GM12892 (cell line): ENCODE measurements around the gene RAMAC.
A peak's percentile ranks its signal among the peaks of the same experiment; 100 is the strongest.
"Not testable (repeated sequence)": the region's sequence is repeated elsewhere in the genome, so short reads cannot be mapped to it uniquely, and the experiment has no call there.

Experiments
- DNase-seq: peaks from one replicate; pipeline ENCODE4 v3.0.0; 2011; ENCODE audit not compliant: insufficient read length
- FAIRE-seq: peaks from 2 replicates; lab custom pipeline; 2011; peaks lifted over from hg19 to GRCh38; lab: Jason Lieb, UNC
- POLR2A ChIP-seq: IDR thresholded peaks from 2 replicates; pipeline ENCODE4 v1.6.1; 2011; ENCODE audit warnings: low read depth, low read length, control low read depth
- POLR2AphosphoS5 ChIP-seq: IDR thresholded peaks from 2 replicates; pipeline ENCODE4 v1.6.1; 2011; ENCODE audit warnings: low read depth, low read length, control low read depth
- TAF1 ChIP-seq: IDR thresholded peaks from 2 replicates; pipeline ENCODE4 v1.6.1; 2011; ENCODE audit warnings: low read depth, mild to moderate bottlenecking, control low read depth, low read length, borderline replicate concordance

RAMAC gene

DNA sequence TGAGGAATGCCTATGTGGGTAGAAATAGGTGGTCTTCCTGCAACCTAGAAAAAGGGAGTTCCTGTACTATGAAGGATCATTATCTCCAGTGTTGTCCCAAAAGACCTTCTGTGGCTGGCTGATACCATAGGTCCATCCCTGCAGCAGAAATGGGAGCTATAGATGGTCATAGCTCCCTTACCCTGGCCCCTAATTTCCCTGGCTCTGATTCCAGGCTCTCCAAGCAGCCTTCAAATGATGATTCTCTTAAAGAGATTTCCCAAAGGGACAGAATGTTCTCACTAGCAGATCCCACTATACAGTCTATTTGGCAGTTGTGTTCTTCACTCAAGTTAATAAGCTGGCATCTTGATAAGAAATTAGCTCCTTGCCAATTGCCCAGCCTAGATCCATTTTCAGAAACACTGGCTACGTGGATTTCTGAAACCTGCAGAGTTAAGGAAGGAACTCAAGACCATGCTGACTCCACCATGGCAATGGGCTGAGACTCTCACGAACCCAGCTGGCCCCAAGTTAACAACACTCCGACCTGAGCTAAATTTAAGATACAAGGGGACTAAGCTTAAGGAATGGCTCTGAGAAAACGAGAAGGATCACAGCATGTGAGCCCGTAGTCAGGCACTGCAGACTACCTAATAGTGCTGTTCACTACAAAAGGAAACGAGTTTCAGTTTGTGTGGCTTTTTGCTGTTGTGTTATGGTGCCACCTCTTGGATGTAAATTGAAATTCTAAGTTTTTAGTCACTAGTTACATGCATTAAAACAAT is 14.1 kb downstream of the RAMAC start:
- DNase-seq (peak; percentile 27), FAIRE-seq (peak; percentile 60)
- TF ChIP-seq TAF1 (no peak), POLR2A (no peak), POLR2AphosphoS5 (no peak)

DNA sequence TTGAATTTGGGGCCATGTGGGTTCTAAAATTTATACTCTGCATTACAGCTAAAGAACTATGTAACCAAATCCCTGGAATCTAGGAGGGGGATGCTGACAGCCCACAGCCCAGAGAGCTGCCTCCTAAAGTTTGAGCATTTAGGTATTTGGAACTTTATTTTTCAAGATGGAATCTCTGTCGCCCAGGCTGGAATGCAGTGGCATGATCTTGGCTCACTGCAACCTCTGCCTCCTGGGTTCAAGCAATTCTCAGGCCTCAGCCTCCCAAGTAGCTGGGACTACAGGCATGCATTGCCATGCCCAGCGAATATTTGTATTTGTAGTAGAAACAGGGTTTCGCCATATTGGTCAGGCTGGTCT is 14.6 kb downstream of the RAMAC start:
- DNase-seq, FAIRE-seq: not testable (repeated sequence)

GRCh38 chr15:83010709-83011270 is 24.8 kb downstream of the RAMAC start:
- peak; percentile 65 for DNase-seq
- FAIRE-seq, result peak; percentile 83
- no peak for TF ChIP-seq POLR2A
- TF ChIP-seq TAF1, result no peak
- no peak for TF ChIP-seq POLR2AphosphoS5

- peak; percentile 85 for TF ChIP-seq POLR2AphosphoS5
- TF ChIP-seq POLR2A, result peak; percentile 90
- peak; percentile 69; the same call in 1 of the 2 replicates for TF ChIP-seq TAF1
- FAIRE-seq, result peak; percentile 92
- peak; percentile 85 for DNase-seq
These were observed 25.5 kb downstream of the RAMAC start, which contains the start of gene C15orf40 for GRCh38 chr15:83011271-83012075. Gene C15orf40, minus strand, starts transcription at chr15:83011639. Its CDS starts 32 bp downstream, at chr15:83011607.

GRCh38 chr15:83012076-83012426 is 26.0 kb downstream of the RAMAC start:
- FAIRE-seq (no peak), DNase-seq (no peak)
- TF ChIP-seq TAF1 (no peak), POLR2AphosphoS5 (no peak), POLR2A (no peak)

DNA sequence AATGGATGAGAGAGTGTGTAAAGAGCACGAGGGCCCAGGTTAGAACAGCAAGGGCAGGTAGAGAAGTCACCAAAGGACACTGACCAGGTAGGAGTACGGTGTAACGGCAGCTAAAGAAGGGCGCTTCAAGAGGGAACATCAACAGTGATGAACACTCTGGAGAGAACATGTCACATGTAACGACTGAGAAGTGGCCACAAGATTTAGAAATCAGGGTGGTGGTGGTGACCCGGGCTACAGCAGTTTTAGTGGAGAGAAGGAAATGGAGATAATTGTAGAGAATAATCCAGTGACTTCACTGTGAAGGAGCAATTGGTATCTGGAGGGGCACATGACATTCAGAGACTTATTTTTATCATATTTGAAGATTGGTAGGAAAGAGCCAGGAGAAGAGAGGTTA is 26.6 kb downstream of the RAMAC start:
- TF ChIP-seq POLR2AphosphoS5, result no peak
- TF ChIP-seq POLR2A, result no peak
- no peak for TF ChIP-seq TAF1
- DNase-seq, result no peak

DNA sequence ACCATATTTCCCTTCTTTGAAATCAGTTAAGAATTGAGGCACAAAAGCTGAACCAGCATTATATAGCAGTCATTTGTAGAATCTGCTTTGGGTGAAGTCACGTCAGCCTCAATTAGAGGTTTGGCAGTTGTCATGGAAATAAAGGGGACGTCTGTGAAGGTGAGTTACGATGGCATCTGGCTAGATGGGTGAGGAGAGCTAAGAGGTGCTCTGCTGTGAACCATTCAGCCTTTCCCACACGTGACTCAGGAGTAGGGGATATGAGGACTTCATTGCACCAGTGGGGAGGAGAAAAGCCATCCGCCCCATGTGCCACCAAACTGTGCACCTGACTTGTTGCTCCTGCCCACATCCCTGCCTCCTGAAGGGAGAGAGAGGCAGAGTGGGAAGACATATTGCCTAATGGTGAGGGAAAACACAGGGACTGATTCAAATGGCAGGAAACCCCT is 28.2 kb downstream of the RAMAC start:
- DNase-seq (no peak), FAIRE-seq (no peak)
- TF ChIP-seq POLR2AphosphoS5, result no peak; the same call in 1 of the 2 replicates
- no peak for TF ChIP-seq POLR2A
- TF ChIP-seq TAF1, result no peak

More for the DNA sequence above, 26.6 kb downstream of the RAMAC start:
- no peak for FAIRE-seq

DNA sequence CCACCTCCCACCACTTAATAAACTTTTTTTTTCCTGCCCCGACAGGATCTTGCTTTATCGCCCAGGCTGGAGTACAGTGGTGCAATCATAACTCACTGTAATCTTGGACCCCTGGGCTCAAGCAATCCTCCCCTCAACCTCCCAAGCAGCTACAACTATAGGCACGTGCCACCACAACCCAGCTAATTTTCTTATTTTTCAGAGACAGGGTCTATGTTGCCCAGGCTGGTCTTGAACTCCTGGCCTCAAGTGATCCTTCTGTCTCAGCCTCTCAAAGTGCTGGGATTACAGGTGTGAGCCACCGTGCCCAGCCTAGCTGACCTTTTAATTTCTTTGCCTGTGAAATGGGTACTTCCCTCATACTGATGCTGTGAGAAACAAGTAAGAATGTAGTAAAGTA is 29.4 kb downstream of the RAMAC start:
- no peak for TF ChIP-seq POLR2A
- TF ChIP-seq POLR2AphosphoS5, result no peak
- no peak for TF ChIP-seq TAF1
- DNase-seq (no peak), FAIRE-seq (no peak)

GRCh38 chr15:83016906-83017305 is 30.9 kb downstream of the RAMAC start:
- no peak for FAIRE-seq
- DNase-seq, result no peak
- TF ChIP-seq POLR2AphosphoS5, result no peak
- no peak for TF ChIP-seq POLR2A
- TF ChIP-seq TAF1, result no peak

- TF ChIP-seq TAF1 (no peak), POLR2A (no peak), POLR2AphosphoS5 (no peak)
- no peak for DNase-seq
- FAIRE-seq, result no peak
These were observed 32.4 kb downstream of the RAMAC start for GRCh38 chr15:83018436-83018835.

DNA sequence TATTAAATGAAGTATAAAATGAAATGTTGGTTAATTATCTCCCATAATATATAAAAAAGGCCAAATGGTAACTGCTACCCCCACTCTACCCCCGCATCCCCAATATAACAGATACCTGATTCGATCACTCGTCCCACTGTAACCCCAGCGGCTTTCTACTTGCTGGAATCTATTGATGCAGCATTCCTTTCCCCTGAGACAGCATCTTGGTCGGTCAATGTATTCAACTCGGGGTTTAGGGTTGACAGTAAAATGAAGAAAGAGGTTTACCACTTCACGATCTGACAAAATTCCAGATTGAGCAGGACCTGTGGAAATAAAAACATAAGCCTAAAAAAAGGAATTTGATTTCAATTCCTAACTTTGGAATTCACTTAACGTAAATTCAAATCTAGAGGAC is 44.0 kb downstream of the RAMAC start:
- DNase-seq (no peak), FAIRE-seq (no peak)
- no peak for TF ChIP-seq POLR2A
- no peak for TF ChIP-seq TAF1
- no peak for TF ChIP-seq POLR2AphosphoS5

GRCh38 chr15:83031234-83031633 is 45.2 kb downstream of the RAMAC start:
- DNase-seq, FAIRE-seq: not testable (repeated sequence)
